GM12891 (cell line): ENCODE measurements around the gene SETD5.

Experiments used
- DNase-seq: peaks from one replicate; pipeline ENCODE4 v3.0.0; 2011; ENCODE audit warnings: low spot score; ENCODE audit not compliant: insufficient read length
- FAIRE-seq: peaks from 2 replicates; lab custom pipeline; 2011; peaks lifted over from hg19 to GRCh38; lab: Jason Lieb, UNC
- PAX5 ChIP-seq: IDR thresholded peaks from 2 replicates; pipeline ENCODE4 v1.6.1; 2011; ENCODE audit warnings: low read length, moderate library complexity, mild to moderate bottlenecking; ENCODE audit not compliant: insufficient read depth, severe bottlenecking
- POLR2A ChIP-seq: IDR thresholded peaks from 2 replicates; pipeline ENCODE4 v1.6.1; 2011; ENCODE audit warnings: low read depth, low read length, control low read depth
- POLR2AphosphoS5 ChIP-seq: IDR thresholded peaks from 2 replicates; pipeline ENCODE4 v1.6.1; 2011; ENCODE audit warnings: low read depth, low read length, control low read depth
- POU2F2 ChIP-seq: IDR thresholded peaks from 2 replicates; pipeline ENCODE4 v1.6.1; 2011; ENCODE audit warnings: low read depth, mild to moderate bottlenecking, control low read depth, low read length, moderate library complexity
- SPI1 ChIP-seq: IDR thresholded peaks from 2 replicates; pipeline ENCODE4 v1.6.1; 2011; ENCODE audit warnings: low read depth, low read length, control low read depth
- TAF1 ChIP-seq: IDR thresholded peaks from 2 replicates; pipeline ENCODE4 v1.6.1; 2011; ENCODE audit warnings: low read depth, low read length, control low read depth

The SETD5 gene

GRCh38 chr3:9501226-9501625 is 103.8 kb downstream of the SETD5 start:
- FAIRE-seq (no peak), DNase-seq (no peak)
- TF ChIP-seq PAX5 (no peak), POLR2AphosphoS5 (no peak), TAF1 (no peak), POU2F2 (no peak), SPI1 (no peak), POLR2A (no peak)

GRCh38 chr3:9503283-9503682 is 105.9 kb downstream of the SETD5 start:
- FAIRE-seq (peak; percentile 90), DNase-seq (peak; percentile 64)
- TF ChIP-seq POU2F2, result no peak
- TF ChIP-seq SPI1, result no peak

GRCh38 chr3:9507586-9508578 is 110.5 kb downstream of the SETD5 start:
- no peak for FAIRE-seq
- TF ChIP-seq POLR2A (no peak), POU2F2 (no peak), TAF1 (no peak), PAX5 (no peak), SPI1 (no peak), POLR2AphosphoS5 (no peak)

GRCh38 chr3:9508781-9509180 is 111.4 kb downstream of the SETD5 start:
- TF ChIP-seq PAX5, result no peak
- no peak for TF ChIP-seq POLR2AphosphoS5
- TF ChIP-seq SPI1, result no peak
- no peak for TF ChIP-seq POU2F2
- TF ChIP-seq POLR2A, result no peak
- no peak for TF ChIP-seq TAF1
- FAIRE-seq (no peak), DNase-seq (no peak)

More at GRCh38 chr3:9507586-9508578, 110.5 kb downstream of the SETD5 start:
- no peak for DNase-seq

GRCh38 chr3:9512456-9513045 is 115.1 kb downstream of the SETD5 start:
- DNase-seq (no peak), FAIRE-seq (no peak)
- no peak for TF ChIP-seq PAX5
- TF ChIP-seq TAF1, result no peak
- TF ChIP-seq POLR2A, result no peak
- TF ChIP-seq POLR2AphosphoS5, result no peak
- TF ChIP-seq POU2F2, result no peak
- no peak for TF ChIP-seq SPI1

- FAIRE-seq (no peak), DNase-seq (no peak)
- no peak for TF ChIP-seq TAF1
- TF ChIP-seq POLR2AphosphoS5, result no peak
- TF ChIP-seq SPI1, result no peak
- no peak for TF ChIP-seq PAX5
- TF ChIP-seq POU2F2, result no peak
- TF ChIP-seq POLR2A, result no peak
Observed at GRCh38 chr3:9514306-9514705, 116.9 kb downstream of the SETD5 start.

GRCh38 chr3:9514956-9515355 is 117.5 kb downstream of the SETD5 start:
- TF ChIP-seq TAF1 (no peak), PAX5 (no peak), POLR2AphosphoS5 (no peak), SPI1 (no peak), POU2F2 (no peak), POLR2A (no peak)
- DNase-seq, result no peak
- FAIRE-seq, result no peak

- TF ChIP-seq POLR2A (no peak), TAF1 (no peak), POU2F2 (no peak), SPI1 (no peak), PAX5 (no peak), POLR2AphosphoS5 (no peak)
- no peak for FAIRE-seq
- DNase-seq, result no peak
Observed at GRCh38 chr3:9525078-9525477, 127.7 kb downstream of the SETD5 start.
